Measurements from ENCODE around the gene CACNG5. TPM values are rescaled to one million over a fixed set of nuclear protein-coding genes. Genes with fewer than 3 reads are reported as not detected.

Gene CACNG5
- polyA plus RNA-seq, 1 experiment: not detected

GRCh38 chr17:66817750-66818149 lies 17.2 kb upstream of the CACNG5 start:
- Histone ChIP-seq H3K27ac (ENCODE audit: low read depth, low read length) (no peak overlapping the region), H3K9me3 (ENCODE audit: control insufficient read depth, insufficient read depth, low read length) (no peaks in the 10 kb centered on the region), H3K27me3 (ENCODE audit: control insufficient read depth, insufficient read depth, low read length) (peaks cover 8% of the 10 kb centered on the region), H3K4me3 (ENCODE audit: low read depth, low read length) (no peak overlapping the region)
- POLR2A ChIA-PET: interaction anchor here (0.5 kb wide), 1 partner anchor 1171 kb away, joined by 5 read pairs; no protein-coding TSS in a partner anchor
- DNase-seq (ENCODE audit: low read depth, low spot score): no peak
- CTCF ChIA-PET: no interaction called here
- TF ChIP-seq, protein P1, sequence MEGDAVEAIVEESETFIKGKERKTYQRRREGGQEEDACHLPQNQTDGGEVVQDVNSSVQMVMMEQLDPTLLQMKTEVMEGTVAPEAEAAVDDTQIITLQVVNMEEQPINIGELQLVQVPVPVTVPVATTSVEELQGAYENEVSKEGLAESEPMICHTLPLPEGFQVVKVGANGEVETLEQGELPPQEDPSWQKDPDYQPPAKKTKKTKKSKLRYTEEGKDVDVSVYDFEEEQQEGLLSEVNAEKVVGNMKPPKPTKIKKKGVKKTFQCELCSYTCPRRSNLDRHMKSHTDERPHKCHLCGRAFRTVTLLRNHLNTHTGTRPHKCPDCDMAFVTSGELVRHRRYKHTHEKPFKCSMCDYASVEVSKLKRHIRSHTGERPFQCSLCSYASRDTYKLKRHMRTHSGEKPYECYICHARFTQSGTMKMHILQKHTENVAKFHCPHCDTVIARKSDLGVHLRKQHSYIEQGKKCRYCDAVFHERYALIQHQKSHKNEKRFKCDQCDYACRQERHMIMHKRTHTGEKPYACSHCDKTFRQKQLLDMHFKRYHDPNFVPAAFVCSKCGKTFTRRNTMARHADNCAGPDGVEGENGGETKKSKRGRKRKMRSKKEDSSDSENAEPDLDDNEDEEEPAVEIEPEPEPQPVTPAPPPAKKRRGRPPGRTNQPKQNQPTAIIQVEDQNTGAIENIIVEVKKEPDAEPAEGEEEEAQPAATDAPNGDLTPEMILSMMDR (IDR thresholded peaks at IDR 0.05; ENCODE audit: low read depth, low read length): no peak

DNA sequence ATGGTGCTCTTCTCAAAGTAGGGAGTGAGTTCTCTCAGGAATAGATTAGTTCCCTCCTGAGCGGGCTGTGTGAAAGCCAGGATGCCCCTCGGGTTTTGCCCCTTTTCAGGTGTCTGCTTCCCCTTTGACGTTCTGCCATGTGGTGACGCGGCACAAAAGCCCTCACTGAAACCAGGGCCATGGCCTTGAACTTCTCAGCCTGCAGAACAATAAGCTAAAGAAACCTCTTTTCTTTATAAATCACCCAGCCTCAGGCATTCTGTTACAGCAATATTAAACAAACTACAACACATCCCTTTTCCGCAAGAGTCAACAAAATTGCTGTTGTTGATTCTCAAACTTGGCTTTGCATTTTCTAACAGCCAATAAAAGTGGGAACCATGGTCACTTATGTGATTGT lies 15.5 kb upstream of the CACNG5 start:
- no peak overlapping the region for H3K4me3 ChIP-seq (ENCODE audit: low read depth, low read length)
- no peaks in the 10 kb centered on the region for H3K9me3 ChIP-seq (ENCODE audit: control insufficient read depth, insufficient read depth, low read length)
- peaks cover 8% of the 10 kb centered on the region for H3K27me3 ChIP-seq (ENCODE audit: control insufficient read depth, insufficient read depth, low read length)
- CTCF ChIA-PET: no interaction called here
- POLR2A ChIA-PET: no interaction called here
- TF ChIP-seq, protein P1 (IDR thresholded peaks at IDR 0.05; ENCODE audit: low read depth, low read length): no peak
- no peak for DNase-seq (ENCODE audit: low read depth, low spot score)
- H3K27ac ChIP-seq (ENCODE audit: low read depth, low read length): no peak overlapping the region

- peaks cover 8% of the 10 kb centered on the region for H3K27me3 ChIP-seq (ENCODE audit: control insufficient read depth, insufficient read depth, low read length)
- CTCF ChIA-PET: no interaction called here
- TF ChIP-seq, protein P1 (IDR thresholded peaks at IDR 0.05; ENCODE audit: low read depth, low read length): no peak
- POLR2A ChIA-PET: no interaction called here
- no peaks in the 10 kb centered on the region for H3K9me3 ChIP-seq (ENCODE audit: control insufficient read depth, insufficient read depth, low read length)
- no peak for DNase-seq (ENCODE audit: low read depth, low spot score)
- H3K27ac ChIP-seq (ENCODE audit: low read depth, low read length): no peak overlapping the region
- no peak overlapping the region for H3K4me3 ChIP-seq (ENCODE audit: low read depth, low read length)
These were observed 12.9 kb upstream of the CACNG5 start for GRCh38 chr17:66822009-66822408.

DNA sequence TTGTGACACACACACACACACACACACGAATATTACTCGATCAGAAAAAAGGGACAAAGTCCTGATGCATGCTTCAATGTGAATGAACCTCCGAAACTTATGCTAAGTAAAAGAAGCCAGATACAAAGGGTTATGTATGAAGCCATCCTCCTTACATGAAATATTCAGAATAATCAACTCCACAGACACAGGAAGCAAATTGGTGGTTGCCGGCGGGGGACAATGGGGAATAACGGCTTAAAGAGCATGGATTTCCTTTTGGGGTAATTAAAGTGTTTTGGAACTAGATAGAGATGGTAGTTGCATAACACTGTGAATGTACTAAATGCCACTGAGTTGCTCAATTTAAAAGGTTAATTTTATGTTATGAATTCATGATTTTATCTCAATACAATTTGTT lies 8.1 kb upstream of the CACNG5 start:
- no peaks in the 10 kb centered on the region for H3K9me3 ChIP-seq (ENCODE audit: control insufficient read depth, insufficient read depth, low read length)
- DNase-seq (ENCODE audit: low read depth, low spot score): no peak
- TF ChIP-seq, protein P1 (IDR thresholded peaks at IDR 0.05; ENCODE audit: low read depth, low read length): no peak
- H3K27ac ChIP-seq (ENCODE audit: low read depth, low read length): no peak overlapping the region
- CTCF ChIA-PET: no interaction called here
- peaks cover 18% of the 10 kb centered on the region for H3K27me3 ChIP-seq (ENCODE audit: control insufficient read depth, insufficient read depth, low read length)
- POLR2A ChIA-PET: no interaction called here
- H3K4me3 ChIP-seq (ENCODE audit: low read depth, low read length): no peak overlapping the region

DNA sequence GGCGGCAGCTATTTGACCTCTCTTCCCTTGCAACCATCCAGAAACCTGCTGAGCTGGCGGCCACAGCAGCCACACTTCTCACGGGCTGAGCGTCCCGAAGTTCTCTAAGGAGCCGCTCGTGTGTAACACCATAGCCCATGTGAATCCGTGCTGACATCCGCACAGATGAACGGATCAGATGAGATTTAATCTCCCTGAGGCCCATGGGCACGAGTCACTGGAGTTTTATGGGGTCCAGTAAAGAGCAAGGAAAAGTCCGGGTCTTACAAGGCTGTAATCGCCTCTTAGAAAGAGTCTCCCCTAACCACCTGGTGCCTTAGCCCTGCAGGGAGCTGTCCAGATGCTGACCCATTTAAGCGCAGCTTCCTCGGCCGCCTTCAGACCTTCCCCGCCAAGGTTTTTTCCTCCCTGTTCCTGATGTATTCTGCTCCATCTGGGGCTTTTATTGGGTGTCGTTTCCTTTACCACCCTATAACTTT lies 5.5 kb upstream of the CACNG5 start:
- CTCF ChIA-PET: no interaction called here

More for the DNA sequence above, 5.5 kb upstream of the CACNG5 start:
- Histone ChIP-seq H3K4me3 (ENCODE audit: low read depth, low read length) (no peak overlapping the region), H3K27me3 (ENCODE audit: control insufficient read depth, insufficient read depth, low read length) (peaks cover 16% of the 10 kb centered on the region), H3K9me3 (ENCODE audit: control insufficient read depth, insufficient read depth, low read length) (no peaks in the 10 kb centered on the region), H3K27ac (ENCODE audit: low read depth, low read length) (no peak overlapping the region)
- TF ChIP-seq, protein P1 (IDR thresholded peaks at IDR 0.05; ENCODE audit: low read depth, low read length): no peak
- POLR2A ChIA-PET: no interaction called here
- DNase-seq (ENCODE audit: low read depth, low spot score): peak; percentile 16
